DOHH2 (cell line): ENCODE data around the gene CEMIP2.

ENCODE experiments used
- H3F3A ChIP-seq: fragments of 200-600 bp; sonication (generic), shearing (Covaris generic); 2 replicates; pipeline ENCODE4 v1.6.0; 2016; ENCODE audit warnings: antibody characterized with exemption, mild to moderate bottlenecking; ENCODE audit not compliant: control insufficient read depth, insufficient read depth
- H3K27ac ChIP-seq: fragments of 200-600 bp; sonication (generic); 2 replicates; pipeline ENCODE4 v1.5.1; 2014; ENCODE audit warnings: low read depth, mild to moderate bottlenecking, low read length, moderate library complexity
- H3K27me3 ChIP-seq: fragments of 200-600 bp; sonication (generic); 2 replicates; pipeline ENCODE4 v1.6.1; 2014; ENCODE audit warnings: mild to moderate bottlenecking, low read length, mixed read lengths; ENCODE audit not compliant: control insufficient read depth
- H3K36me3 ChIP-seq: fragments of 200-600 bp; sonication (generic); 2 replicates; pipeline ENCODE4 v1.6.1; 2014; ENCODE audit warnings: mild to moderate bottlenecking, low read length, moderate library complexity, mixed read lengths; ENCODE audit not compliant: control insufficient read depth
- H3K4me1 ChIP-seq: fragments of 200-600 bp; sonication (generic); 2 replicates; pipeline ENCODE4 v1.6.1; 2014; ENCODE audit warnings: mild to moderate bottlenecking, low read length, mixed read lengths; ENCODE audit not compliant: control insufficient read depth
- H3K4me2 ChIP-seq: fragments of 200-600 bp; sonication (generic); 2 replicates; pipeline ENCODE4 v1.6.0; 2014; ENCODE audit warnings: mild to moderate bottlenecking, low read length, moderate library complexity
- H3K4me3 ChIP-seq: fragments of 200-600 bp; sonication (generic); 2 replicates; pipeline ENCODE4 v1.5.1; 2014; ENCODE audit warnings: mild to moderate bottlenecking, low read length, mixed read lengths
- H3K79me2 ChIP-seq: fragments of 200-600 bp; sonication (generic); 2 replicates; pipeline ENCODE4 v1.6.1; 2014; ENCODE audit warnings: mild to moderate bottlenecking, low read length, mixed read lengths; ENCODE audit not compliant: control insufficient read depth
- H3K9me2 ChIP-seq: fragments of 200-600 bp; sonication (generic); replicated peaks from 2 replicates; pipeline ENCODE4 v1.6.1; 2014; ENCODE audit warnings: mild to moderate bottlenecking, low read length, mixed read lengths; ENCODE audit not compliant: control insufficient read depth
- H3K9me3 ChIP-seq: fragments of 200-600 bp; sonication (generic); 2 replicates; pipeline ENCODE4 v1.6.1; 2014; ENCODE audit warnings: antibody characterized with exemption, low read length, mixed read lengths; ENCODE audit not compliant: control insufficient read depth, insufficient read depth
- H4K20me1 ChIP-seq: fragments of 200-600 bp; sonication (generic); 2 replicates; pipeline ENCODE4 v1.6.0; 2014; ENCODE audit warnings: low read depth, mild to moderate bottlenecking, antibody characterized with exemption, low read length, moderate library complexity; ENCODE audit not compliant: control insufficient read depth, insufficient read depth
- CTCF ChIP-seq: fragments of 200-600 bp; sonication (generic); IDR thresholded peaks from one replicate; pipeline ENCODE4 v1.5.1; 2014; ENCODE audit warnings: antibody characterized with exemption, mild to moderate bottlenecking, low read depth, low read length; ENCODE audit not compliant: poor library complexity, severe bottlenecking
- EZH2phosphoT487 ChIP-seq: fragments of 200-600 bp; sonication (generic); IDR thresholded peaks from 2 replicates; pipeline ENCODE4 v1.6.1; 2017; ENCODE audit warnings: borderline replicate concordance, mild to moderate bottlenecking, antibody characterized with exemption, low read length, moderate library complexity, mixed read lengths

The CEMIP2 gene

GRCh38 chr9:71721855-71722254, 46.5 kb downstream of the CEMIP2 start:
- H3K4me3 ChIP-seq = no peak overlapping the region
- H3K4me1 ChIP-seq = no peaks in the 10 kb centered on the region
- no peak overlapping the region for H3K27ac ChIP-seq
- H3K36me3 ChIP-seq = no peaks in the 10 kb centered on the region
- TF ChIP-seq EZH2phosphoT487 (no peak), CTCF (no peak)
- H3K9me3 ChIP-seq = no peaks in the 10 kb centered on the region
- H4K20me1 ChIP-seq = no peaks in the 10 kb centered on the region
- H3K27me3 ChIP-seq = no peaks in the 10 kb centered on the region
- no peak overlapping the region for H3K4me2 ChIP-seq
- H3K9me2 ChIP-seq = no peaks in the 10 kb centered on the region
- no peaks in the 10 kb centered on the region for H3K79me2 ChIP-seq
- no peaks in the 10 kb centered on the region for H3F3A ChIP-seq

- Histone ChIP-seq H3K4me2 (no peak overlapping the region), H4K20me1 (no peaks in the 10 kb centered on the region), H3K9me3 (no peaks in the 10 kb centered on the region), H3F3A (no peaks in the 10 kb centered on the region), H3K4me1 (no peaks in the 10 kb centered on the region), H3K27me3 (no peaks in the 10 kb centered on the region), H3K27ac (no peak overlapping the region), H3K79me2 (no peaks in the 10 kb centered on the region), H3K36me3 (no peaks in the 10 kb centered on the region), H3K4me3 (no peak overlapping the region), H3K9me2 (no peaks in the 10 kb centered on the region)
- TF ChIP-seq CTCF = no peak
- TF ChIP-seq EZH2phosphoT487 = no peak
Measured at GRCh38 chr9:71719562-71719961, 48.8 kb downstream of the CEMIP2 start.

- H3K9me2 ChIP-seq = no peaks in the 10 kb centered on the region
- no peak overlapping the region for H3K27ac ChIP-seq
- no peaks in the 10 kb centered on the region for H3K4me1 ChIP-seq
- H3F3A ChIP-seq = no peaks in the 10 kb centered on the region
- H3K27me3 ChIP-seq = no peaks in the 10 kb centered on the region
- no peak for TF ChIP-seq EZH2phosphoT487
- no peak for TF ChIP-seq CTCF
- H3K79me2 ChIP-seq = no peaks in the 10 kb centered on the region
- no peak overlapping the region for H3K4me3 ChIP-seq
- H3K4me2 ChIP-seq = no peak overlapping the region
- no peaks in the 10 kb centered on the region for H3K36me3 ChIP-seq
- no peaks in the 10 kb centered on the region for H3K9me3 ChIP-seq
- H4K20me1 ChIP-seq = no peaks in the 10 kb centered on the region
Measured at GRCh38 chr9:71719088-71719487, 49.2 kb downstream of the CEMIP2 start.
